IMR-90 (cell line): ENCODE results near the gene OGFOD3. TPM values are rescaled to one million over a fixed set of nuclear protein-coding genes. Genes with fewer than 3 reads are reported as not detected.

Experiments used
- ATAC-seq: fragments of 200-7000 bp; cut with Tn5 transposase; 2 replicates; pipeline ENCODE4 v1.9.1; 2020; ENCODE audit warnings: low read depth, mild to moderate bottlenecking, moderate library complexity
- BruUV-seq: library from RNA; stranded (reverse); fragments of 400-500 nt; replicated peaks from 2 replicates; lab custom pipeline; 2021; lab: Mats Ljungman, UMichigan
- CTCF ChIA-PET: fragments of 300-600 bp; formaldehyde crosslinking; extraction: SDS; loops from one replicate; lab custom pipeline; 2021; ENCODE audit warnings: antibody characterized with exemption; lab: Yijun Ruan, JAX
- POLR2A ChIA-PET: fragments of 300-600 bp; sonication (Branson Sonifier 250); formaldehyde crosslinking; loops from one replicate; lab custom pipeline; 2022; ENCODE audit warnings: antibody characterized with exemption; ENCODE audit not compliant: unreplicated experiment; lab: Charles Lee
- DNase-seq: peaks from one replicate; pipeline ENCODE4 v3.0.0; 2013
- H2AFZ ChIP-seq: replicated peaks from 2 replicates; pipeline ENCODE3; 2013; ENCODE audit warnings: low read length, mild to moderate bottlenecking; ENCODE audit not compliant: poor library complexity
- H2AK5ac ChIP-seq: 2 replicates; pipeline ENCODE4 v1.6.1; 2013; ENCODE audit warnings: low read depth, low read length, inconsistent platforms
- H2AK9ac ChIP-seq: replicated peaks from 2 replicates; pipeline ENCODE3; 2013; ENCODE audit warnings: mild to moderate bottlenecking, low read depth, low read length, moderate library complexity; ENCODE audit not compliant: poor library complexity
- H2BK120ac ChIP-seq: 2 replicates; pipeline ENCODE4 v1.6.1; 2013; ENCODE audit warnings: low read depth, low read length, inconsistent platforms
- H2BK15ac ChIP-seq: 3 replicates; pipeline ENCODE4 v1.6.1; 2013; ENCODE audit warnings: low read depth, low read length, inconsistent platforms
- H2BK20ac ChIP-seq: 2 replicates; pipeline ENCODE4 v1.6.1; 2013; ENCODE audit warnings: low read depth, mild to moderate bottlenecking, inconsistent platforms, low read length, moderate library complexity
- H2BK5ac ChIP-seq: 2 replicates; pipeline ENCODE4 v1.6.1; 2013; ENCODE audit warnings: mild to moderate bottlenecking, low read depth, low read length, inconsistent platforms; ENCODE audit not compliant: poor library complexity, severe bottlenecking
- H3K14ac ChIP-seq: replicated peaks from 2 replicates; pipeline ENCODE4 v1.6.1; 2013; ENCODE audit warnings: low read depth, low read length, inconsistent platforms
- H3K18ac ChIP-seq: 2 replicates; pipeline ENCODE4 v1.6.1; 2013; ENCODE audit warnings: low read depth, low read length, control low read depth
- H3K23ac ChIP-seq: 2 replicates; pipeline ENCODE4 v1.6.1; 2013; ENCODE audit warnings: low read depth, low read length, inconsistent platforms
- H3K27ac ChIP-seq: 2 replicates; pipeline ENCODE4 v1.5.1; 2013; ENCODE audit warnings: mild to moderate bottlenecking, control low read depth, low read length; ENCODE audit not compliant: insufficient read depth
- H3K27me3 ChIP-seq: 2 replicates; pipeline ENCODE4 v1.6.1; 2013; ENCODE audit warnings: low read length; ENCODE audit not compliant: control insufficient read depth, insufficient read depth
- H3K36me3 ChIP-seq: 2 replicates; pipeline ENCODE4 v1.6.1; 2013; ENCODE audit warnings: low read length, mixed read lengths; ENCODE audit not compliant: control insufficient read depth, insufficient read depth
- H3K4ac ChIP-seq: 2 replicates; pipeline ENCODE4 v1.6.1; 2013; ENCODE audit warnings: low read depth, low read length, inconsistent platforms
- H3K4me1 ChIP-seq: 2 replicates; pipeline ENCODE4 v1.6.1; 2013; ENCODE audit warnings: low read length, mixed read lengths; ENCODE audit not compliant: control insufficient read depth, insufficient read depth
- H3K4me2 ChIP-seq: 2 replicates; pipeline ENCODE4 v1.6.1; 2013; ENCODE audit warnings: low read depth, mild to moderate bottlenecking, control low read depth, low read length, moderate library complexity
- H3K4me3 ChIP-seq: 2 replicates; pipeline ENCODE4 v1.5.1; 2013; ENCODE audit warnings: low read depth, mild to moderate bottlenecking, control low read depth, low read length, moderate library complexity; ENCODE audit not compliant: insufficient read depth
- H3K56ac ChIP-seq: 2 replicates; pipeline ENCODE4 v1.6.1; 2013; ENCODE audit warnings: low read length, inconsistent platforms; ENCODE audit not compliant: insufficient read depth; ENCODE audit errors: extremely low read depth
- H3K79me1 ChIP-seq, 2 experiments: 2 replicates each; pipeline ENCODE4 v1.6.1; 2013; ENCODE audit warnings: low read length in 2 of 2, inconsistent platforms in 1 of 2, low read depth in 1 of 2
- H3K9ac ChIP-seq: 2 replicates; pipeline ENCODE4 v1.6.1; 2013; ENCODE audit warnings: low read depth, low read length, control low read depth
- H3K9me1 ChIP-seq: 2 replicates; pipeline ENCODE4 v1.6.1; 2013; ENCODE audit warnings: low read length, inconsistent platforms; ENCODE audit not compliant: insufficient read depth
- H3K9me3 ChIP-seq: 2 replicates; pipeline ENCODE4 v1.6.1; 2013; ENCODE audit warnings: low read length; ENCODE audit not compliant: control insufficient read depth, insufficient read depth
- H4K20me1 ChIP-seq: 2 replicates; pipeline ENCODE4 v1.6.1; 2013; ENCODE audit warnings: low read length, inconsistent platforms; ENCODE audit not compliant: insufficient read depth
- H4K5ac ChIP-seq: 2 replicates; pipeline ENCODE4 v1.6.1; 2013; ENCODE audit warnings: mild to moderate bottlenecking, low read depth, low read length, control low read depth
- H4K8ac ChIP-seq, 2 experiments: 2 replicates each; pipeline ENCODE4 v1.6.1; 2013; ENCODE audit warnings: low read depth in 2 of 2, low read length in 2 of 2, control low read depth in 1 of 2, inconsistent platforms in 1 of 2
- H4K91ac ChIP-seq: 2 replicates; pipeline ENCODE4 v1.6.1; 2013; ENCODE audit warnings: low read depth, low read length, inconsistent platforms; ENCODE audit not compliant: insufficient read depth
- BHLHE40 ChIP-seq: fragments of 150-350 bp; IDR thresholded peaks from 2 replicates; pipeline ENCODE4 v1.6.1; 2016; ENCODE audit warnings: mild to moderate bottlenecking, low read depth, low read length
- FOS ChIP-seq: fragments of 150-350 bp; IDR thresholded peaks from 2 replicates; pipeline ENCODE4 v1.6.1; 2016; ENCODE audit warnings: low read depth, low read length
- RCOR1 ChIP-seq: IDR thresholded peaks from 2 replicates; pipeline ENCODE4 v1.6.1; 2012; ENCODE audit warnings: mild to moderate bottlenecking, low read length, improper control_type of control experiment; ENCODE audit not compliant: insufficient replicate concordance
- WGBS, 2 experiments: methylation state at CpG; one replicate each; pipeline versions ENCODE4 v1.1.5 to v1.1.7; 2013; ENCODE audit warnings: missing lambda C conversion rate in 2 of 2; ENCODE audit not compliant: insufficient read length in 1 of 2; ENCODE audit errors: extremely low coverage in 2 of 2; 5-methylcytosine and 5-hydroxymethylcytosine counted together
- dilution Hi-C: fragments of 300-500 bp; cut with HindIII; formaldehyde crosslinking; loops from one replicate; pipeline ENCODE4 v1.14.3; 2018; ENCODE audit warnings: low sequenced_read_pairs; ENCODE audit not compliant: unreplicated experiment
- in situ Hi-C: fragments of 300-500 bp; cut with MboI; formaldehyde crosslinking; loops from 3 replicates; pipeline ENCODE4 v1.14.3; 2019; ENCODE audit warnings: low sequenced_read_pairs, inconsistent platforms, mixed read lengths
- intact Hi-C: fragments of 100-400 bp; cut with micrococcal nuclease; formaldehyde crosslinking; loops from 2 replicates; pipeline ENCODE4 v1.10.0; 2022
- polyA plus RNA-seq, 3 experiments: library from polyadenylated mRNA; depleted of rRNA; stranded (reverse); fragments of >200 nt; gene quantifications; 2 replicates each; pipeline ENCODE4 v1.2.3, GENCODE V29; 2012; ENCODE audit warnings: low replicate concordance in 1 of 3
- total RNA-seq: library from RNA; depleted of rRNA; stranded (reverse); fragments of >200 nt; gene quantifications from 2 replicates; pipeline ENCODE4 v1.2.3, GENCODE V29; 2012

The OGFOD3 gene
- total and polyA plus RNA-seq, 2 of the 4 experiments (the other 2 are of a cell fraction), result 25.3 to 33.4 TPM

- ChIA-PET CTCF (no interaction called here), POLR2A (no interaction called here)
- H3K79me1 ChIP-seq, result no peaks in the 10 kb centered on the region
- no peaks in the 10 kb centered on the region for H4K20me1 ChIP-seq
- H3K9me1 ChIP-seq, result no peaks in the 10 kb centered on the region
- no peak overlapping the region for H2BK120ac ChIP-seq
- H4K8ac ChIP-seq, result no peak overlapping the region
- TF ChIP-seq FOS (no peak), BHLHE40 (no peak), RCOR1 (no peak)
- H3K23ac ChIP-seq, result no peak overlapping the region
- no peak overlapping the region for H3K14ac ChIP-seq
- no peak for ATAC-seq
- no peak overlapping the region for H2AFZ ChIP-seq
- dilution Hi-C loops (no loop called here), intact Hi-C loops (no loop called here), in situ Hi-C loops (no loop called here)
- no peak for DNase-seq
- BruUV-seq, result no TSS peak
- no peak overlapping the region for H2AK5ac ChIP-seq
- H4K91ac ChIP-seq, result no peak overlapping the region
- no peak overlapping the region for H3K4me3 ChIP-seq
- no peak overlapping the region for H3K4ac ChIP-seq
- H2BK20ac ChIP-seq, result no peak overlapping the region
- H3K27ac ChIP-seq, result no peak overlapping the region
- no peak overlapping the region for H3K56ac ChIP-seq
- peaks cover 37% of the 10 kb centered on the region for H3K27me3 ChIP-seq
- no peak overlapping the region for H2AK9ac ChIP-seq
- H2BK15ac ChIP-seq, result no peak overlapping the region
- H3K9me3 ChIP-seq, result no peaks in the 10 kb centered on the region
- no peaks in the 10 kb centered on the region for H3K4me1 ChIP-seq
- H3K4me2 ChIP-seq, result no peak overlapping the region
- no peak overlapping the region for H2BK5ac ChIP-seq
- H3K36me3 ChIP-seq, result no peaks in the 10 kb centered on the region
- WGBS, 2 experiments, result no CpG with 5 or more reads among the region's 7 CpGs
- H3K9ac ChIP-seq, result no peak overlapping the region
- H3K18ac ChIP-seq, result no peak overlapping the region
- no peak overlapping the region for H4K5ac ChIP-seq
These were observed 51.6 kb downstream of the OGFOD3 start for GRCh38 chr17:82366749-82367148.
